ENCODE results near the gene MIOX. TPM values are rescaled to one million over a fixed set of nuclear protein-coding genes. Genes with fewer than 3 reads are reported as not detected.

The MIOX gene
- total RNA-seq, 1 experiment from 2014 or later, result not detected

DNA sequence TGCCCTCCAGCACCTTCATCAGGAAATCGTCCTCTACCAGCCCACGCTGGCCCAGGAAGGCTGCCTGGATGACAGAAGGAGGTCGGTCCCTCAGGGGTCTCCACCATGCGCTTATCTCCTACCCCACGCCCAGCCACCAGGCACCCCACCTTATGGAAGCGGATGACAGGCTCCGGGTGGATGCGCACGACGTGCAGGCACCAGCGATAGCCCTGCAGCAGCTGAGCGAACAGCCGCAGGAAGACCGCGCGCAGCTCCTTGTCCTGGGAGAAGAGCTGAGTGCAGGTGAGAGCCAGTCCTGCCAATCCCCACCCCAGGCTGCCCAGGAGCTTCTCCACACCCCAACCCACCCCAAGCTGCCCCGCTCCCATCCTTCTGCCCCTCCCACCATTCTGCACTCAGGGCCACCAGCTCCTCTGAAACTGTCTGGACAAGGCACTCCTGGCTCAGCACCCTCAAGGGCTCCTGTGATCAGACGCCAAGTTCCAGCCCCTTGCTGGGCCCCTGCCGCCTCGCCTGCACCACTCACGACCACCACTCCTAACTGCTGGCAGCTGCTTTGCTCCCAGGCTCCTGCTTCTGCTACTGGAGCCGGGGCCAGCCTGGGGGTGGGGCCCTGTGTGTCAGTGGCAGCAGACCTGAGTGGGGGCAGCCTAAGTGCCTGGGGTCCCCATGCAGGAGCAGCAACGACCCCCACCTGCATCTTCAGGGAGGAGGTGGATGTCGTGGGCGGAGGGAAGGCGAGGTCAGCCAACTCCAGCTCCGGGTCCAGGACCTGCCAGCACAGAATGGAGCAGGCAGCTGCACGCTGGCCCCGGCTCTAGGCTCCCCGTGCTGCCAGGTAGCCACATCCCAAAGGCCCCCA is 21.4 kb upstream of the MIOX start:
- ChIA-PET POLR2A (no interaction called here), CTCF (no interaction called here)
- Histone ChIP-seq H3K4me1 (peaks cover 9% of the 10 kb centered on the region; the same call in 1 of the 2 replicates), H3K36me3 (ENCODE audit: control insufficient read depth, insufficient read depth, low read length) (peaks cover 7% of the 10 kb centered on the region), H3K4me3 (ENCODE audit: low read depth, low read length) (no peak overlapping the region), H3K9me3 (no peaks in the 10 kb centered on the region), H3K27me3 (replicated peaks; ENCODE audit: control insufficient read depth, insufficient read depth, low read length) (no peaks in the 10 kb centered on the region)
- DNase-seq, result no peak
- H3K4me3 Mint-ChIP-seq (ENCODE audit: unreplicated experiment), result no peak overlapping the region
- peaks cover 15% of the 10 kb centered on the region for H3K36me3 Mint-ChIP-seq (ENCODE audit: insufficient read depth, unreplicated experiment)
- no peaks in the 10 kb centered on the region for H3K9me3 Mint-ChIP-seq (ENCODE audit: unreplicated experiment)
- H3K27ac Mint-ChIP-seq (ENCODE audit: unreplicated experiment), result no peak overlapping the region
- no peaks in the 10 kb centered on the region for H3K27me3 Mint-ChIP-seq (ENCODE audit: insufficient read depth, unreplicated experiment)
- H3K4me1 Mint-ChIP-seq (ENCODE audit: low read depth, unreplicated experiment), result peaks cover 5% of the 10 kb centered on the region
- TF ChIP-seq, protein P1, sequence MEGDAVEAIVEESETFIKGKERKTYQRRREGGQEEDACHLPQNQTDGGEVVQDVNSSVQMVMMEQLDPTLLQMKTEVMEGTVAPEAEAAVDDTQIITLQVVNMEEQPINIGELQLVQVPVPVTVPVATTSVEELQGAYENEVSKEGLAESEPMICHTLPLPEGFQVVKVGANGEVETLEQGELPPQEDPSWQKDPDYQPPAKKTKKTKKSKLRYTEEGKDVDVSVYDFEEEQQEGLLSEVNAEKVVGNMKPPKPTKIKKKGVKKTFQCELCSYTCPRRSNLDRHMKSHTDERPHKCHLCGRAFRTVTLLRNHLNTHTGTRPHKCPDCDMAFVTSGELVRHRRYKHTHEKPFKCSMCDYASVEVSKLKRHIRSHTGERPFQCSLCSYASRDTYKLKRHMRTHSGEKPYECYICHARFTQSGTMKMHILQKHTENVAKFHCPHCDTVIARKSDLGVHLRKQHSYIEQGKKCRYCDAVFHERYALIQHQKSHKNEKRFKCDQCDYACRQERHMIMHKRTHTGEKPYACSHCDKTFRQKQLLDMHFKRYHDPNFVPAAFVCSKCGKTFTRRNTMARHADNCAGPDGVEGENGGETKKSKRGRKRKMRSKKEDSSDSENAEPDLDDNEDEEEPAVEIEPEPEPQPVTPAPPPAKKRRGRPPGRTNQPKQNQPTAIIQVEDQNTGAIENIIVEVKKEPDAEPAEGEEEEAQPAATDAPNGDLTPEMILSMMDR (IDR thresholded peaks at IDR 0.05; ENCODE audit: insufficient read depth in 1 of 2, low read depth in 1 of 2, low read length in 1 of 2, severe bottlenecking in 1 of 2, unreplicated experiment in 1 of 2), result no peak
- intact Hi-C loops (cut with micrococcal nuclease; ENCODE audit: unreplicated experiment), result no loop called here
- no TSS peak for BruUV-seq (replicated peaks)

DNA sequence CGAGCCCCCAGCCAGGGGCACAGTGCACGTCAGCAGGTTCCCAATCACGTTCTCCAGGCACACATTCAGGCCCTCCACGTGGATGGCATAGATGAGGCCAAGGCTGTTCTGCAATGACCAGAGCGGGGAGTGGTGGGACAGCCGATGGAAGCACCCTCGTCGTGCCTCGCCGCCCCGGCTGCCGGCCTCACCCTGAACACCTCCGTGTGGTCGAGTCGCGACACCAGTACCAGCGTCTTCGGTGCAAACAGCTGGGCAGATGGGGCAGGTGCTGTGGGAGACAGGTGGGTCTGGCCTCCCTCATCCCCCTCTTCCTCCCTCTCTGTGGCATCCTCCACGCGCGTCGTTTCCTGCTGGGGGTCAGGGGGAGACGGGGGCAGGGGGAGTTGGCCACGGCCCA is 19.3 kb upstream of the MIOX start:
- Mint-ChIP-seq H3K9me3 (ENCODE audit: unreplicated experiment) (no peaks in the 10 kb centered on the region), H3K36me3 (ENCODE audit: insufficient read depth, unreplicated experiment) (peaks cover 7% of the 10 kb centered on the region), H3K4me1 (ENCODE audit: low read depth, unreplicated experiment) (no peaks in the 10 kb centered on the region), H3K4me3 (ENCODE audit: unreplicated experiment) (no peak overlapping the region), H3K27me3 (ENCODE audit: insufficient read depth, unreplicated experiment) (no peaks in the 10 kb centered on the region), H3K27ac (ENCODE audit: unreplicated experiment) (no peak overlapping the region)
- Histone ChIP-seq H3K36me3 (ENCODE audit: control insufficient read depth, insufficient read depth, low read length) (peaks cover 9% of the 10 kb centered on the region), H3K27me3 (replicated peaks; ENCODE audit: control insufficient read depth, insufficient read depth, low read length) (no peaks in the 10 kb centered on the region), H3K4me3 (ENCODE audit: low read depth, low read length) (no peak overlapping the region), H3K4me1 (peaks cover 24% of the 10 kb centered on the region), H3K9me3 (no peaks in the 10 kb centered on the region)
- CTCF ChIA-PET, result no interaction called here
- no peak for DNase-seq
- no TSS peak for BruUV-seq (replicated peaks)
- TF ChIP-seq, protein P1 (IDR thresholded peaks at IDR 0.05; ENCODE audit: insufficient read depth in 1 of 2, low read depth in 1 of 2, low read length in 1 of 2, severe bottlenecking in 1 of 2, unreplicated experiment in 1 of 2), result no peak
- POLR2A ChIA-PET, result no interaction called here
- intact Hi-C loops (cut with micrococcal nuclease; ENCODE audit: unreplicated experiment), result no loop called here

DNA sequence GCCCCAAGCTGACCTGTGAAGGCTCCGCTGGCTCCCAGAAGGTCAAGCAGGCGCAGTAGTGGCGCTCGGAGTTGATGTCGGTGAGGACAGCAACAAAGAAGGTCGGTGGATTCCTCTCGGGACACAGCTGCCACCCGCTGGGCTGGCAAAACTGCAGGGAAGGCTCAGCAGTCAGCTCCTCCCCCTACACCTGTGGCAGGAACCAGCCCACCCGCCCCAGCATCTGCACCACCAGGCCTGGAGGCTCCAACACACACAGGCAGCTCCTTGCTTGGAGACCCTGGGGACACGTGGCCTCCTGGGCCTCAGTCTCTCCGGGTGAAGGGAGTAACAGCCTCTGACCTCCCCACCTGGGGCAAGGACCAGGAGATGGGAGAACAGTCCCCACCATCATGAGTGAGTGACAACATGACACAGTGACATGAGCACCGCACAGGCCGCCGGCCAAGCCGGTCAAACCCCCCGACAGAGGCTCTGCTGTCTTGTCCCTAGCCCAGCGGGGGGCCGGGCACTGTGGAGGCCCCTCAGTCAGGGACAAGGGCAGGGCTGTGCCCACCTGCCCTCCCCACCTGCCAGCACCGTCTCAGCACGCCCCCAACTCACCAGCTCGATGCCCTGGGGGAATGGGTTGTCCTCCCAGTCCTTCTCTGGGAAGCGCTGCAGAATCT is 18.8 kb upstream of the MIOX start:
- H3K9me3 ChIP-seq, result no peaks in the 10 kb centered on the region
- Mint-ChIP-seq H3K4me1 (ENCODE audit: low read depth, unreplicated experiment) (peaks cover 3% of the 10 kb centered on the region), H3K9me3 (ENCODE audit: unreplicated experiment) (no peaks in the 10 kb centered on the region), H3K27ac (ENCODE audit: unreplicated experiment) (no peak overlapping the region), H3K4me3 (ENCODE audit: unreplicated experiment) (no peak overlapping the region), H3K27me3 (ENCODE audit: insufficient read depth, unreplicated experiment) (no peaks in the 10 kb centered on the region), H3K36me3 (ENCODE audit: insufficient read depth, unreplicated experiment) (peaks cover 7% of the 10 kb centered on the region)
- POLR2A ChIA-PET, result no interaction called here
- H3K4me1 ChIP-seq, result peaks cover 30% of the 10 kb centered on the region
- TF ChIP-seq, protein P1 (IDR thresholded peaks at IDR 0.05; ENCODE audit: insufficient read depth in 1 of 2, low read depth in 1 of 2, low read length in 1 of 2, severe bottlenecking in 1 of 2, unreplicated experiment in 1 of 2), result no peak
- no peak overlapping the region for H3K4me3 ChIP-seq (ENCODE audit: low read depth, low read length)
- no TSS peak for BruUV-seq (replicated peaks)
- H3K27me3 ChIP-seq (replicated peaks; ENCODE audit: control insufficient read depth, insufficient read depth, low read length), result no peaks in the 10 kb centered on the region
- CTCF ChIA-PET, result interaction anchor here (0.7 kb wide), 1 partner anchor 25 kb away, joined by 3 read pairs; no protein-coding TSS in a partner anchor
- intact Hi-C loops (cut with micrococcal nuclease; ENCODE audit: unreplicated experiment), result no loop called here
- DNase-seq, result no peak
- H3K36me3 ChIP-seq (ENCODE audit: control insufficient read depth, insufficient read depth, low read length), result peaks cover 10% of the 10 kb centered on the region

Data from Caco-2 (cell line).